Neural cell (in vitro differentiated cells): Measurements from ENCODE around the gene NCOA5.

Experiments
- EP300 ChIP-seq: fragments of 450-650 bp; conservative IDR thresholded peaks from 2 replicates; pipeline ENCODE4 v1.6.1; 2014; ENCODE audit warnings: antibody characterized with exemption, mild to moderate bottlenecking, moderate library complexity; ENCODE audit not compliant: poor library complexity, severe bottlenecking
- EZH2 ChIP-seq: fragments of 200-600, 300-800 bp; shearing (Covaris generic), sonication (generic); IDR thresholded peaks from 2 replicates; pipeline ENCODE4 v1.6.1; 2014; ENCODE audit warnings: antibody characterized with exemption, low read length, borderline replicate concordance, mild to moderate bottlenecking; ENCODE audit not compliant: insufficient read depth, poor library complexity, severe bottlenecking
- RAD21 ChIP-seq: fragments of 450-650 bp; conservative IDR thresholded peaks from 2 replicates; pipeline ENCODE4 v1.6.1; 2014; ENCODE audit warnings: antibody characterized with exemption, mild to moderate bottlenecking, moderate library complexity
- SMC3 ChIP-seq: fragments of 450-650 bp; conservative IDR thresholded peaks from 2 replicates; pipeline ENCODE4 v1.6.1; 2014; ENCODE audit warnings: antibody characterized with exemption, mild to moderate bottlenecking, moderate library complexity; ENCODE audit not compliant: poor library complexity
- TF ChIP-seq, protein P1 (sequence below): fragments of 450-650 bp; IDR thresholded peaks from 2 replicates; pipeline ENCODE4 v1.5.1; 2014; ENCODE audit warnings: antibody characterized with exemption, mild to moderate bottlenecking, moderate library complexity; ENCODE audit not compliant: poor library complexity, severe bottlenecking
- TF ChIP-seq, protein P2 (sequence below): IDR thresholded peaks from 2 replicates; pipeline ENCODE4 v1.6.1; 2012; ENCODE audit warnings: borderline replicate concordance

DNA sequence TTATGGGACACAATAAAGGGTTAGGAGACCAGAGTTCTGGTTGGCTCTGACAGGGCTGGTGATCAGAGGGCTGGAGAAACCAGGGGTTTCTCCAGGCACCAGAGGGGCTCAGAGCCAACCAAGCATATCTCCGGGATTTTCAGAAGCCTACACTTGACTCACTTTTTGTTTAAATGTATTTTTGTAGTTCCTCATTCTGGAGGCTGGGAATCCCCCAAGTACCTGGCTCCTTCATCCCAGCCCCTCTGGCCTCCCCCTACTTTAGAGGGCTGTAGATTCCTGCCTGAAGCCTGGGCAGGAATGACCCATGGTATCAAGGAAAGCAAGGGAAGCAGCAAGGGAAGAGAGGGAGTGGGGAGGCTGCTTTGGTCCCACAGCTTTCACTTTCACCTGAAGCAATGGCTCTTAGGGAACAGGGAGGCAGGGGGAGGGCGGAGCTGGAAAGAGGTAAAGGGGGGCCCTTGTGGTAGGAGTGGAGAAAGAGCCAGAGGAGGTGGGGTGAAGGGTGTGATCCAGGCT, 29.3 kb upstream of the NCOA5 start:
- TF ChIP-seq, protein P1, sequence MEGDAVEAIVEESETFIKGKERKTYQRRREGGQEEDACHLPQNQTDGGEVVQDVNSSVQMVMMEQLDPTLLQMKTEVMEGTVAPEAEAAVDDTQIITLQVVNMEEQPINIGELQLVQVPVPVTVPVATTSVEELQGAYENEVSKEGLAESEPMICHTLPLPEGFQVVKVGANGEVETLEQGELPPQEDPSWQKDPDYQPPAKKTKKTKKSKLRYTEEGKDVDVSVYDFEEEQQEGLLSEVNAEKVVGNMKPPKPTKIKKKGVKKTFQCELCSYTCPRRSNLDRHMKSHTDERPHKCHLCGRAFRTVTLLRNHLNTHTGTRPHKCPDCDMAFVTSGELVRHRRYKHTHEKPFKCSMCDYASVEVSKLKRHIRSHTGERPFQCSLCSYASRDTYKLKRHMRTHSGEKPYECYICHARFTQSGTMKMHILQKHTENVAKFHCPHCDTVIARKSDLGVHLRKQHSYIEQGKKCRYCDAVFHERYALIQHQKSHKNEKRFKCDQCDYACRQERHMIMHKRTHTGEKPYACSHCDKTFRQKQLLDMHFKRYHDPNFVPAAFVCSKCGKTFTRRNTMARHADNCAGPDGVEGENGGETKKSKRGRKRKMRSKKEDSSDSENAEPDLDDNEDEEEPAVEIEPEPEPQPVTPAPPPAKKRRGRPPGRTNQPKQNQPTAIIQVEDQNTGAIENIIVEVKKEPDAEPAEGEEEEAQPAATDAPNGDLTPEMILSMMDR = no peak
- TF ChIP-seq EP300 (no peak), EZH2 (no peak), SMC3 (no peak), RAD21 (no peak)
- TF ChIP-seq, protein P2, sequence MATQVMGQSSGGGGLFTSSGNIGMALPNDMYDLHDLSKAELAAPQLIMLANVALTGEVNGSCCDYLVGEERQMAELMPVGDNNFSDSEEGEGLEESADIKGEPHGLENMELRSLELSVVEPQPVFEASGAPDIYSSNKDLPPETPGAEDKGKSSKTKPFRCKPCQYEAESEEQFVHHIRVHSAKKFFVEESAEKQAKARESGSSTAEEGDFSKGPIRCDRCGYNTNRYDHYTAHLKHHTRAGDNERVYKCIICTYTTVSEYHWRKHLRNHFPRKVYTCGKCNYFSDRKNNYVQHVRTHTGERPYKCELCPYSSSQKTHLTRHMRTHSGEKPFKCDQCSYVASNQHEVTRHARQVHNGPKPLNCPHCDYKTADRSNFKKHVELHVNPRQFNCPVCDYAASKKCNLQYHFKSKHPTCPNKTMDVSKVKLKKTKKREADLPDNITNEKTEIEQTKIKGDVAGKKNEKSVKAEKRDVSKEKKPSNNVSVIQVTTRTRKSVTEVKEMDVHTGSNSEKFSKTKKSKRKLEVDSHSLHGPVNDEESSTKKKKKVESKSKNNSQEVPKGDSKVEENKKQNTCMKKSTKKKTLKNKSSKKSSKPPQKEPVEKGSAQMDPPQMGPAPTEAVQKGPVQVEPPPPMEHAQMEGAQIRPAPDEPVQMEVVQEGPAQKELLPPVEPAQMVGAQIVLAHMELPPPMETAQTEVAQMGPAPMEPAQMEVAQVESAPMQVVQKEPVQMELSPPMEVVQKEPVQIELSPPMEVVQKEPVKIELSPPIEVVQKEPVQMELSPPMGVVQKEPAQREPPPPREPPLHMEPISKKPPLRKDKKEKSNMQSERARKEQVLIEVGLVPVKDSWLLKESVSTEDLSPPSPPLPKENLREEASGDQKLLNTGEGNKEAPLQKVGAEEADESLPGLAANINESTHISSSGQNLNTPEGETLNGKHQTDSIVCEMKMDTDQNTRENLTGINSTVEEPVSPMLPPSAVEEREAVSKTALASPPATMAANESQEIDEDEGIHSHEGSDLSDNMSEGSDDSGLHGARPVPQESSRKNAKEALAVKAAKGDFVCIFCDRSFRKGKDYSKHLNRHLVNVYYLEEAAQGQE = no peak
